GM18520 (cell line): ENCODE data around the gene A1BG.
"Not testable (repeated sequence)": the region's sequence is repeated elsewhere in the genome, so short reads cannot be mapped to it uniquely, and the experiment has no call there.

Experiments
- ATAC-seq: cut with Tn5 transposase; IDR thresholded peaks from one replicate; pipeline ENCODE4 v1.9.1; 2021; ENCODE audit not compliant: unreplicated experiment

A1BG gene

GRCh38 chr19:58361900-58362271, 8.6 kb upstream of the A1BG start:
- ATAC-seq, result peak; percentile 3

GRCh38 chr19:58357481-58358145, 4.3 kb upstream of the A1BG start:
- no peak for ATAC-seq

- ATAC-seq, result no peak
Observed at GRCh38 chr19:58356766-58357480, 3.6 kb upstream of the A1BG start.

GRCh38 chr19:58355908-58356765, 2.8 kb upstream of the A1BG start:
- ATAC-seq, result no peak

- no peak for ATAC-seq
Observed at GRCh38 chr19:58355215-58355796, 2.0 kb upstream of the A1BG start.

GRCh38 chr19:58354478-58355030, 1.3 kb upstream of the A1BG start:
- no peak for ATAC-seq

- no peak for ATAC-seq
Observed at GRCh38 chr19:58353717-58354477, 605 bp upstream of the A1BG start.

GRCh38 chr19:58351990-58352755, 1.1 kb downstream of the A1BG start:
- ATAC-seq, result no peak

- no peak for ATAC-seq
Observed at GRCh38 chr19:58351558-58351878, 1.8 kb downstream of the A1BG start.

- no peak for ATAC-seq
Observed at GRCh38 chr19:58350871-58351557, 2.3 kb downstream of the A1BG start.

- ATAC-seq, result no peak
Observed at GRCh38 chr19:58350001-58350861, 3.1 kb downstream of the A1BG start.

- ATAC-seq, result no peak
Observed at GRCh38 chr19:58349590-58349989, 3.7 kb downstream of the A1BG start.

- not testable (repeated sequence) for ATAC-seq
Observed at GRCh38 chr19:58348080-58348479, 5.2 kb downstream of the A1BG start.

GRCh38 chr19:58346961-58347929, 6.0 kb downstream of the A1BG start:
- peak; percentile 71 for ATAC-seq

- no peak for ATAC-seq
Observed at GRCh38 chr19:58345558-58345957, 7.7 kb downstream of the A1BG start.

- ATAC-seq, result no peak
Observed at GRCh38 chr19:58338825-58339558, 14.3 kb downstream of the A1BG start.
